GM21528 (cell line): Measurements from ENCODE around the gene RGL4.

Experiments used
- ATAC-seq: cut with Tn5 transposase; IDR thresholded peaks from one replicate; pipeline ENCODE4 v1.9.1; 2021; ENCODE audit warnings: mild to moderate bottlenecking, moderate library complexity; ENCODE audit not compliant: unreplicated experiment, low FRiP score

Gene RGL4

GRCh38 chr22:23695571-23696325, 4.9 kb downstream of the RGL4 start:
- ATAC-seq, result peak; percentile 15

GRCh38 chr22:23696326-23696851, 5.6 kb downstream of the RGL4 start:
- ATAC-seq, result peak; percentile 83

GRCh38 chr22:23697031-23697970, 6.5 kb downstream of the RGL4 start:
- ATAC-seq, result no peak

- no peak for ATAC-seq
These were observed 7.3 kb downstream of the RGL4 start for GRCh38 chr22:23698094-23698493.

GRCh38 chr22:23698673-23699235, 7.9 kb downstream of the RGL4 start:
- no peak for ATAC-seq

- no peak for ATAC-seq
These were observed 9.9 kb downstream of the RGL4 start for GRCh38 chr22:23700706-23701105.

GRCh38 chr22:23704062-23704461, 13.2 kb downstream of the RGL4 start:
- no peak for ATAC-seq

GRCh38 chr22:23704829-23705228, 14.0 kb downstream of the RGL4 start:
- no peak for ATAC-seq

GRCh38 chr22:23705358-23705757, 14.5 kb downstream of the RGL4 start:
- ATAC-seq, result no peak

GRCh38 chr22:23708270-23708669, 17.5 kb downstream of the RGL4 start:
- no peak for ATAC-seq

- ATAC-seq, result no peak
These were observed 18.3 kb downstream of the RGL4 start for GRCh38 chr22:23709107-23709506.

GRCh38 chr22:23712256-23712655, 21.4 kb downstream of the RGL4 start:
- no peak for ATAC-seq

GRCh38 chr22:23713696-23714595, 23.1 kb downstream of the RGL4 start:
- ATAC-seq, result no peak

- ATAC-seq, result no peak
These were observed 24.1 kb downstream of the RGL4 start for GRCh38 chr22:23714596-23715578.

GRCh38 chr22:23715806-23716375, 25.1 kb downstream of the RGL4 start:
- ATAC-seq, result no peak

- ATAC-seq, result peak; percentile 75
These were observed 26.3 kb downstream of the RGL4 start for GRCh38 chr22:23716811-23717801.
